Mammary epithelial cell (primary cell): Measurements from ENCODE around the gene CSNK1G1.

ENCODE experiments used
- EZH2 ChIP-seq: IDR thresholded peaks from 2 replicates; pipeline ENCODE4 v1.6.1; 2012; ENCODE audit warnings: low read length, inconsistent platforms, borderline replicate concordance
- TF ChIP-seq, protein P1 (sequence below), 2 donors: IDR thresholded peaks in 1 of 2; conservative IDR thresholded peaks in 1 of 2; 2 replicates each; pipeline ENCODE4 v1.5.1; 2011 to 2012; ENCODE audit warnings: inconsistent platforms in 2 of 2, low read length in 2 of 2, mild to moderate bottlenecking in 2 of 2, control low read depth in 1 of 2, low read depth in 1 of 2; ENCODE audit not compliant: insufficient read depth in 1 of 2; ENCODE audit errors: extremely low read depth in 1 of 2

- TF ChIP-seq, protein P1, sequence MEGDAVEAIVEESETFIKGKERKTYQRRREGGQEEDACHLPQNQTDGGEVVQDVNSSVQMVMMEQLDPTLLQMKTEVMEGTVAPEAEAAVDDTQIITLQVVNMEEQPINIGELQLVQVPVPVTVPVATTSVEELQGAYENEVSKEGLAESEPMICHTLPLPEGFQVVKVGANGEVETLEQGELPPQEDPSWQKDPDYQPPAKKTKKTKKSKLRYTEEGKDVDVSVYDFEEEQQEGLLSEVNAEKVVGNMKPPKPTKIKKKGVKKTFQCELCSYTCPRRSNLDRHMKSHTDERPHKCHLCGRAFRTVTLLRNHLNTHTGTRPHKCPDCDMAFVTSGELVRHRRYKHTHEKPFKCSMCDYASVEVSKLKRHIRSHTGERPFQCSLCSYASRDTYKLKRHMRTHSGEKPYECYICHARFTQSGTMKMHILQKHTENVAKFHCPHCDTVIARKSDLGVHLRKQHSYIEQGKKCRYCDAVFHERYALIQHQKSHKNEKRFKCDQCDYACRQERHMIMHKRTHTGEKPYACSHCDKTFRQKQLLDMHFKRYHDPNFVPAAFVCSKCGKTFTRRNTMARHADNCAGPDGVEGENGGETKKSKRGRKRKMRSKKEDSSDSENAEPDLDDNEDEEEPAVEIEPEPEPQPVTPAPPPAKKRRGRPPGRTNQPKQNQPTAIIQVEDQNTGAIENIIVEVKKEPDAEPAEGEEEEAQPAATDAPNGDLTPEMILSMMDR (conservative IDR thresholded peaks at IDR 0.05 in 1 of 2, IDR thresholded peaks at IDR 0.05 in 1 of 2; ENCODE audit: extremely low read depth in 1 of 2, insufficient read depth in 1 of 2, low read depth in 1 of 2, low read length in 2 of 2), result no peak
- TF ChIP-seq EZH2, result no peak
Observed at GRCh38 chr15:64216196-64216595, 139.8 kb downstream of the CSNK1G1 start.
